Mucosa of stomach (tissue), 1 donor: ENCODE measurements around the gene GPHN.
A peak's percentile ranks its signal among the peaks of the same experiment; 100 is the strongest.

Source experiments
- H3K27me3 ChIP-seq: one replicate; pipeline ENCODE4 v1.7.0; 2013; ENCODE audit warnings: mild to moderate bottlenecking, low read length; ENCODE audit not compliant: control insufficient read depth, insufficient read depth
- H3K36me3 ChIP-seq: one replicate; pipeline ENCODE4 v1.7.0; 2013; ENCODE audit warnings: low read length; ENCODE audit not compliant: control insufficient read depth, insufficient read depth
- H3K4me1 ChIP-seq: one replicate; pipeline ENCODE4 v1.7.0; 2013; ENCODE audit warnings: mild to moderate bottlenecking, low read length; ENCODE audit not compliant: control insufficient read depth, insufficient read depth
- H3K4me3 ChIP-seq: one replicate; pipeline ENCODE4 v1.7.0; 2013; ENCODE audit warnings: low read length
- H3K9ac ChIP-seq: one replicate; pipeline ENCODE4 v1.7.0; 2013; ENCODE audit warnings: mild to moderate bottlenecking, low read length, moderate library complexity
- H3K9me3 ChIP-seq: one replicate; pipeline ENCODE4 v1.7.0; 2013; ENCODE audit warnings: mild to moderate bottlenecking, low read length, moderate library complexity; ENCODE audit not compliant: control insufficient read depth
- donor health status: Pancreatic carcinoma.

GPHN gene

DNA sequence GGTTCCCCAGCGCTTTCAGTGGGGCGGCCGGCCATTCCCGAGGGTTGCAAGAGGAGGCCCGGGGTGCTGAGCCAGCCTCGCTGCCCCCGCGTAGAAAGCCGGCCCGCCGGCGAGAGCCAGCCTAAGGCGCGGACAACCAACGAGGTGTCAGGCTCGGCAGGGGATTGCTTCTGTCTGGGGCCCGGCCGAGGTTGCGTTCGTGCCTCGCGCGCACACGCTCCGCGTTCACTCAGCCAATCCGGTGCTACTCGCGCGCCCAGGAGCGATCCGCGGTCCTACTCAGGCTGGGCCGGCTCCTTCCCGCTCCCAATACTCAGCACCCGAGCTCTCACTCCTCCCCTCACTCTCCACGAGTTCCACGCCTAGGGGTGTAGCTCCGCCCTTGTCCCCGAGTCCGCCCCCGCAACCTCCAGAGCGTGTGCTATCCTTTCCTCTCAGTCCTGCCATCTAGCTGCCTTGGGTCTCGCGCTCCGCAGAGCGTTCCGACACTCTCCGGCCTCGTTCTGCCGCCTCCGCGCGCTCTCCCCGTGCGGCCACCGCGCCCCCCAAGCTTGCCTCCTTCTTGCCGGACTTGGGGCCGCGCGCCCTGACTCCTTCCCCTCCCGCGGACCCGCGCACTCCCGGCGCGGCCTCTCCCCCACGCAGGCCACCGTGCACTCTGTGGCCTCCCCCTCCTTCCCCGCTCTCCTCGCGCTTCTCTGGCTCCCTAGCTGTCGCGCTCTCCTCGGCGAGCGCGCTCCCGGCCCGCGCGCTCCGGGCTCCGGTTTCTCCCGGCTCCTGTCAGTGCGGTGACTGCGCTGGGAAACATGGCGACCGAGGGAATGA is at the start of gene GPHN:
GPHN (plus strand) TSS at position 426 of the 825 bp plus-strand sequence.
- no peaks in the 10 kb centered on the region for H3K27me3 ChIP-seq
- no peaks in the 10 kb centered on the region for H3K9me3 ChIP-seq
- peaks cover 4% of the 10 kb centered on the region for H3K4me1 ChIP-seq
- no peaks in the 10 kb centered on the region for H3K36me3 ChIP-seq
- H3K9ac ChIP-seq, result peak within 1 kb of the TSS; percentile 90
- H3K4me3 ChIP-seq, result peak within 1 kb of the TSS; percentile 15

DNA sequence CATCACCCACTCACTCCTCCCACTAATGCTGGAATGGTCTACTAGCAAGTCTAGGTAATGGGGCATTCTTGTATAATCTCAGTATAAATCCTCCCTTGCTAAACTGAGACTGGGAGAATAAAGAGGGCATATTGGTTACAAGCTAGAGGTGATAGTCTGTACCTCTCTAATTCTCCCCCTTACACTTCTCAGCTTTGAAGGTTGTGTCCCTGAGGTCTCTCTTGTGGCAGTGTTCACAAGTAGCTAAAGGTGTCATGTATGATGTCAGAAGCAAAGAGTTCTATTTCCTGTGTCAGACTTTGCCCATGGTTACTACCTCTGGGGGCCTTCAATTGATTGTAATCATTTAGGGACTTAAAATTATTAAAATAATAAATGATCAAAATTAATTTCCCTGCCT is 48.3 kb upstream of the GPHN start:
- Histone ChIP-seq H3K4me1 (no peaks in the 10 kb centered on the region), H3K9me3 (no peaks in the 10 kb centered on the region), H3K27me3 (no peaks in the 10 kb centered on the region), H3K36me3 (no peaks in the 10 kb centered on the region), H3K4me3 (no peak overlapping the region), H3K9ac (no peak overlapping the region)

DNA sequence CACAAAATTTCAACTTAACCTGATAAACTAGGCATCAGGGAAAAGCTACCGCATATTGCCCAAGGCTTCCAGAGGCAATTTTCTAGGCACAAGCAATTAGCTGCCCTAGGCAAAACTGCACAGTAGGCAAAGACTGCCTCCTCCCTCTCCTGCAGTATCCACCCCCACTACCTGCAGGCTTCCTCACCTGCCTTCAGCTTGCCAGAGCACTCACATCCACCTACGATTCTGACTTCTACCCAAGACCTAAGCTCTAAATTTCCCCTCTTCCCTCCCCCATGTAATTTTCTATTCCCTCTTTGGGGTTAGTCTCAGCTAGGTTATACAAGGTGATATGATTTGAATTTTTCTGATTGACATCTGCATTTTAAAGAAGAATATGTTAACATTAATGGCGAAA is 43.7 kb upstream of the GPHN start:
- H3K36me3 ChIP-seq, result no peaks in the 10 kb centered on the region
- no peaks in the 10 kb centered on the region for H3K4me1 ChIP-seq
- H3K9me3 ChIP-seq, result no peaks in the 10 kb centered on the region
- H3K27me3 ChIP-seq, result no peaks in the 10 kb centered on the region
- H3K9ac ChIP-seq, result no peak overlapping the region
- no peak overlapping the region for H3K4me3 ChIP-seq

DNA sequence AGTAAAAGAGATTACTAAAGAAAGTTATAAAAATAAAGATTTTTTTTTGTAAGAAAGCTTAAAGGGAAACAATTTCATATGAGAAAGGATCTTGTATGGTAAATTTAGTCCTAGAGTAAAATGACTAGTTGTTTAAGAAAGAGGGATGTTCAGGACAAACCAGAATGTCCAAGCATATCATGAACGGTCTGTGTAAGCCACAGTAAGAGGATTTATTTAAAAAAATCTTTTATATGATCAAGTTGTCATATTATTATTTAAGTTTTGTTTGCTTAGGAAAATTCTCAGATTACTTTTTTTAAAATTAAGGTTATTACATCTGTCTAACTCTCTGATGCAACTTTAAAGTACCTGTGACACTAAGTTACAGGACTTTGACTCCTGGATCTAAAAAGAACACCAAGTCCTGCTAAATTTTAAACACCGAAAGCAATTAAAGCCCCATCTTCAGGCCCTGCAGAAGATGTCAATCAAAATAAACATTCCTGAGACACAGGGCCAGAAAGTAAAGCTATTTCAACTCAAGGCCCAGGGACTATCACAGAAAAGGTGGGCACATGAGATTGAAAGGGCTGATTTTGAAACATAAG is 39.1 kb upstream of the GPHN start:
- no peaks in the 10 kb centered on the region for H3K27me3 ChIP-seq
- H3K36me3 ChIP-seq, result no peaks in the 10 kb centered on the region
- H3K9ac ChIP-seq, result no peak overlapping the region
- no peaks in the 10 kb centered on the region for H3K9me3 ChIP-seq
- no peak overlapping the region for H3K4me3 ChIP-seq
- peaks cover 4% of the 10 kb centered on the region for H3K4me1 ChIP-seq

DNA sequence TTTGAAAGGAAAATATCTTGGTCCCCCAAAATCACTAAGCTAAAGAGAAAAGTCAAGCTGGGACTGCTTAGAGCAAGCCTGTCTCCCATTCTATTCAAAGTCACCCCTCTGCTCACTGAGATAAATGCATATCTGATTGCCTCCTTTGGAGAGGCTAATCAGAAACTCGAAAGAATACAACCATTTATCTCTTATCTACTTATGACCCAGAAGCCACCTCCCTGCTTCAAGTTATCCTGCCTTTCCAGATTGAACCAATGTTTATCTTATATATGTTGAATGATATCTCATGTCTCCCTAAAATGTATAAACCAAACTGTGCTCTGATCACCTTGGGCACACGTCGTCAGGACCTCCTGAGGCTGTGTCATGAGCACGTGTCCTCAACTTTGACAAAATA is 36.4 kb upstream of the GPHN start:
- Histone ChIP-seq H3K4me1 (peaks cover 4% of the 10 kb centered on the region), H3K9me3 (no peaks in the 10 kb centered on the region), H3K27me3 (no peaks in the 10 kb centered on the region), H3K4me3 (no peak overlapping the region), H3K36me3 (no peaks in the 10 kb centered on the region), H3K9ac (no peak overlapping the region)

DNA sequence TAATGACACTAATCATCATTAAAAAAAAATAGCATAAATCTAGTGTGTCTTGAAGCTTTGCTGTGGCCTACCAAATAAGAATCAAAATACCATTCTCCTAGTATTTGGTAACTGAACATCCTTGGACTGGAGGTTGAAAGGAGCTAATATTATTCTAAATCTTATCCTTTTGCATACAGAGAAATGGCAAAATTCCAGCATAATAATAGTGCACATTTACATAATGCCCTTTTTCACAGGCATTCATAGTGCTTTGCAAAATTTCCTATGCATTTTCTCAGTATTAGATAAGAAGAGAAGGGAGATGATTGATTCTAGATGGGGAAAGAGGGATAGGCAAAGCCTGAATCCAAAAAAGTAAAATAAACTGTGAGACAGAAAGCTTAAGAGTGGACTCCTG is 35.7 kb upstream of the GPHN start:
- H3K36me3 ChIP-seq, result no peaks in the 10 kb centered on the region
- H3K9me3 ChIP-seq, result no peaks in the 10 kb centered on the region
- peaks cover 4% of the 10 kb centered on the region for H3K4me1 ChIP-seq
- no peak overlapping the region for H3K9ac ChIP-seq
- H3K27me3 ChIP-seq, result no peaks in the 10 kb centered on the region
- no peak overlapping the region for H3K4me3 ChIP-seq

DNA sequence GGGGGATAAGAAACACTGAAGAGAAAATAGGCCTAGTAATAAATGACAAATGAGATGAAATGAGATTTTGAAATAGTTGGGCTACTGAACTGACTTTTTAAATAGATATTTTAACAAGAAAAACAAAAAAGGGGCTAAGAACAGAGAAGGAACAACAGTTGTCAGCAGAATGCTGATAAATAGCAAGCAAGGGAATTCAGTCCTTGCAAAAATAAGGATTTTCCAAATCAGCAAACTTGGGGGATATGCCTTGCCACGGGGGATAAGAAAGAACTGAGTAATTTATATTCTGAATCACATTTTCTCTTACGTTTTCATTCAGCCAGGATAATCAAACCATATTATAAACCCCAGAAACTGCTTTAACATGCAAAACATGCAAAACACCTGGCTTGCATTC is 34.7 kb upstream of the GPHN start:
- H3K4me1 ChIP-seq, result peaks cover 4% of the 10 kb centered on the region
- H3K9ac ChIP-seq, result no peak overlapping the region
- no peaks in the 10 kb centered on the region for H3K36me3 ChIP-seq
- no peaks in the 10 kb centered on the region for H3K9me3 ChIP-seq
- no peaks in the 10 kb centered on the region for H3K27me3 ChIP-seq
- H3K4me3 ChIP-seq, result no peak overlapping the region

DNA sequence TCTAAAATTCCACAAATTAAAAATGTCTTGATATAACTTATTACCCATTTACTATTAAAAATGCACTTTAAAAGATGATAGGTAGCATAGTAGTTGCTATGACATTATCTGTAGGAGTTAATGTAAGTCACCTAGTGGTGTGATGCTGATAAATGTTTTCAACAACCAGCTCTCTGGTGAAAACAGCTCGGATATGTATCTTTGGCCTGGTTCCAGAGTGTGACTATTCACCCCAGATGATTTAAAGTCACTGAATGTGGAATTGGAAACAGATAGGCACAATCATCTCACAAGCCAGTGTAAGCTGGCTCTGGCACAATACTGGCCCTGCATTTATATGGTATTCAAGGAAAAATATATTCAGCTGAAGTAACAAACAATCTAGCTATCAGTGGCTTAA is 31.0 kb upstream of the GPHN start:
- H3K4me3 ChIP-seq, result no peak overlapping the region
- H3K9me3 ChIP-seq, result no peaks in the 10 kb centered on the region
- no peaks in the 10 kb centered on the region for H3K36me3 ChIP-seq
- no peak overlapping the region for H3K9ac ChIP-seq
- peaks cover 4% of the 10 kb centered on the region for H3K4me1 ChIP-seq
- H3K27me3 ChIP-seq, result no peaks in the 10 kb centered on the region

DNA sequence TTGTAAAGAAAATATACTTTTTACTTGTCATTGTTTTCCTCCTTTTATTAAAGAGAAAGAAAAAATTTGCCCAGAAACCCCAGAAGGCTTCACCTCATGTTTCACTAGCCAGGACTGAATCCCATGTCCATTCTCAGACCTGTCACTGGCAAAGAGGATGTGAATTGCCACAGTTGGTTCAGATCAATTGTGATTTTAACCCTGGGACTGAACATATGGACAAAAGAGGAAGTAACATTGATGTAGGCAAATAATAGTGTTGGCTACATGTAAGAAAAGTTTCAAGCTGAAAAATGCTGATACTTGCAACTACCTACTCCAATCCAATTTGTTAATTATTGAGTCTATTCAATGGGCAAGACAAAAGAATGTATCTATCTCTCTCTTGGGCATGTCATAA is 30.4 kb upstream of the GPHN start:
- H3K4me1 ChIP-seq, result no peaks in the 10 kb centered on the region
- H3K27me3 ChIP-seq, result no peaks in the 10 kb centered on the region
- no peaks in the 10 kb centered on the region for H3K36me3 ChIP-seq
- no peak overlapping the region for H3K4me3 ChIP-seq
- H3K9ac ChIP-seq, result no peak overlapping the region
- H3K9me3 ChIP-seq, result no peaks in the 10 kb centered on the region

DNA sequence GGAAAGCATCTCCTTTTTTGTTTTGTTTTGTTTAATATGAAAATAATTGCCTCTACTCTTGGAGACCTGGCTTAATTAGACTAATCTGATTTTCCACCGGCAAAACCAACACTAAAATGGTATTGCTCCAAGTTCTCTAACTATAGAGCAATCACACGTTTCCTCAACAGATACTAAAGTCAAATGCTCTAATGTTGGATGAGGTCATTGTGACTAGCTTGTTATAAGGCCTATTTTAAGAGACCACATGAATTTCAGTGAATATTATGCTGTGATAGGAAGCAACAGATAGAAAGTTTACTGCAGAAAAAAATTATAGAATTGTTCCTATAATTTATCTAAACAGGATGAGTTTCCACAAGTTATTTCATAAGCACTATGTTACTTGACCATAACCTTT is 25.1 kb upstream of the GPHN start:
- Histone ChIP-seq H3K36me3 (no peaks in the 10 kb centered on the region), H3K9ac (no peak overlapping the region), H3K4me1 (no peaks in the 10 kb centered on the region), H3K9me3 (no peaks in the 10 kb centered on the region), H3K4me3 (no peak overlapping the region), H3K27me3 (no peaks in the 10 kb centered on the region)

DNA sequence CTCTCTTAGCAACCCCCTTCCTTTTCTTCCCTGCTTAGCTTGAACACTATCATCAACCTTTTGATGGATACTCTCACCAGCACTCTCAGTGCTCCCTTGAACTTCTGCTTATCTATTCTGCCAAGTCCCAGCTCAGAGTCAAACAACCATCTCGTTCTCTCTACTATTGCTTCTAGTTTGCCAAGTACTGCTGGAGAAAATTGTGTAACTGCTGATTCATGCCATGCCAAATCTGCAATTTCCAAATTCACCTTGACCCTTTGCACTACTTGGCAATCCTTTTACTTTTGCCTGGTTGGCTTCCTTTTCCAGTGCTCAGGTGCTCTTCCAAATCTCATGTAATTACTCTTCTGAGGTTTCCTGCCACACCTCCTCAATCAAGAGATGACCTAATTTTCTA is 24.6 kb upstream of the GPHN start:
- Histone ChIP-seq H3K4me1 (no peaks in the 10 kb centered on the region), H3K9ac (no peak overlapping the region)

DNA sequence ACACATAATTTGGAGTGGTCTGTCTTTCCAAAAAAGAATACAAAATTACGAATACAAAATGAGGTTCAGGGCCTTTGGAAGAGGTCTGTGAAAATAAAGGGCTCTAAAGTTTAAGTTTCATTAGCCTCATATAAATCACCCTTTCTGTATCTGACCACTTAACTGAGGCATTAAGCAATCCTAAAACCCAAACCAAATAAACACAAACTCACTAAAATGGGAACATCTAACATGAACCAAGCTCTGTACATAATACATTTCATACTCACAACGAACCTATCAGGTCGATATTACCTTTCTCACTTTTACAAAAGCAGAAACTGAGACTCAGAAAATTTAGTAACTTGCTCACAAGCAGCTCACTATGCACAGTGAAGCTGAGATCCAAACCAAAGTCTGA is 22.9 kb upstream of the GPHN start:
- Histone ChIP-seq H3K4me1 (no peaks in the 10 kb centered on the region), H3K9me3 (no peaks in the 10 kb centered on the region)

More for the DNA sequence above, 24.6 kb upstream of the GPHN start:
- no peaks in the 10 kb centered on the region for H3K9me3 ChIP-seq
- H3K4me3 ChIP-seq, result no peak overlapping the region
- H3K27me3 ChIP-seq, result no peaks in the 10 kb centered on the region
- no peaks in the 10 kb centered on the region for H3K36me3 ChIP-seq

More for the DNA sequence above, 22.9 kb upstream of the GPHN start:
- H3K27me3 ChIP-seq, result no peaks in the 10 kb centered on the region
- H3K4me3 ChIP-seq, result no peak overlapping the region
- no peak overlapping the region for H3K9ac ChIP-seq
- no peaks in the 10 kb centered on the region for H3K36me3 ChIP-seq
